MM.1S (cell line): ENCODE data around the gene IPO11.

Experiments used
- DNase-seq: peaks from one replicate; pipeline ENCODE4 v3.0.0-alpha.2; 2015
- H2AFZ ChIP-seq: fragments of 300-600 bp; sonication (generic); 2 replicates; pipeline ENCODE4 v1.6.0; 2016; ENCODE audit warnings: antibody characterized with exemption, low read length
- H3F3A ChIP-seq: fragments of 300-600 bp; sonication (generic); 2 replicates; pipeline ENCODE4 v1.6.1; 2016; ENCODE audit warnings: mild to moderate bottlenecking, antibody characterized with exemption, low read length, moderate library complexity, mixed read lengths; ENCODE audit not compliant: insufficient read depth
- H3K27ac ChIP-seq: fragments of 300-600 bp; sonication (generic); 2 replicates; pipeline ENCODE4 v1.5.1; 2016; ENCODE audit warnings: mild to moderate bottlenecking, low read length
- H3K27me3 ChIP-seq: fragments of 300-600 bp; sonication (generic); replicated peaks from 2 replicates; pipeline ENCODE4 v1.6.0; 2016; ENCODE audit warnings: low read length; ENCODE audit not compliant: insufficient read depth
- H3K36me3 ChIP-seq: fragments of 300-600 bp; sonication (generic); replicated peaks from 2 replicates; pipeline ENCODE4 v1.6.1; 2016; ENCODE audit warnings: mild to moderate bottlenecking, low read length, mixed read lengths; ENCODE audit not compliant: insufficient read depth
- H3K4me1 ChIP-seq: fragments of 300-600 bp; sonication (generic); 2 replicates; pipeline ENCODE4 v1.6.1; 2016; ENCODE audit warnings: low read length, mixed read lengths
- H3K4me2 ChIP-seq: fragments of 300-600 bp; sonication (generic); 2 replicates; pipeline ENCODE4 v1.6.0; 2016; ENCODE audit warnings: low read depth, low read length
- H3K4me3 ChIP-seq: fragments of 300-600 bp; sonication (generic); 2 replicates; pipeline ENCODE4 v1.5.1; 2016; ENCODE audit warnings: low read length, mixed read lengths
- H3K79me2 ChIP-seq: fragments of 300-600 bp; sonication (generic); 2 replicates; pipeline ENCODE4 v1.6.1; 2016; ENCODE audit warnings: mixed run types, low read length, mixed read lengths
- H3K9ac ChIP-seq: fragments of 300-600 bp; sonication (generic); 2 replicates; pipeline ENCODE4 v1.6.1; 2016; ENCODE audit warnings: low read length, mixed read lengths
- H3K9me2 ChIP-seq: fragments of 300-600 bp; sonication (generic); replicated peaks from 2 replicates; pipeline ENCODE4 v1.6.1; 2016; ENCODE audit warnings: mild to moderate bottlenecking, low read length, mixed read lengths; ENCODE audit not compliant: insufficient read depth
- H3K9me3 ChIP-seq: fragments of 300-600 bp; sonication (generic); replicated peaks from 2 replicates; pipeline ENCODE4 v1.6.1; 2016; ENCODE audit warnings: mild to moderate bottlenecking, low read length, mixed read lengths; ENCODE audit not compliant: insufficient read depth
- H4K20me1 ChIP-seq: fragments of 300-600 bp; sonication (generic); 2 replicates; pipeline ENCODE4 v1.6.1; 2016; ENCODE audit warnings: mild to moderate bottlenecking, low read length, moderate library complexity, mixed read lengths; ENCODE audit not compliant: insufficient read depth
- CTCF ChIP-seq: fragments of 300-600 bp; sonication (generic); IDR thresholded peaks from 2 replicates; pipeline ENCODE4 v1.5.1; 2016; ENCODE audit warnings: antibody characterized with exemption, low read length, mixed read lengths
- EZH2 ChIP-seq: fragments of 300-600 bp; sonication (generic); optimal IDR thresholded peaks from 2 replicates; pipeline ENCODE3; 2017; ENCODE audit warnings: low read depth, mild to moderate bottlenecking, antibody characterized with exemption, low read length, mixed read lengths
- EZH2phosphoT487 ChIP-seq: fragments of 300-600 bp; sonication (generic); IDR thresholded peaks from 2 replicates; pipeline ENCODE4 v1.6.1; 2018; ENCODE audit warnings: antibody characterized with exemption, low read length

Gene IPO11

DNA sequence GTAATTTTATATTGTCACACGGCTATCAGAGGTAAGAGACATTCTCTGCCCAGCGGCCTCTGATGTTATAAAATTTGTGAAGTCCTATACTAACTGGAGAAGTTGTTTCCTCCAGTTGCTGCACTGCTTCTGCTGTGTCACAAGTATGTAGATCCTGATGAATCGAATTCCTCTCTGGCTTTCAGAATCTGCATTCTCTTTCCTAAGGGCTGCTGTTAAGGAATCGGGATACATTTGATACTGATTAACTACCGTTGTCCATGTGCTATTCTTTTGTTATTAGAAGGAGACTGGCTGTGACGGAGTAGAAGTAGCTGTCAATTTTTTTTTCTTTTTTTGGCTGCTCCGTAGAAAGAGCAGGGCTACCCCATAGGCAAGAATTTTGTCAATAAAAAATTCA lies 84.3 kb downstream of the IPO11 start:
- Histone ChIP-seq H3K27ac (no peak overlapping the region), H4K20me1 (no peaks in the 10 kb centered on the region), H2AFZ (no peak overlapping the region), H3K27me3 (no peaks in the 10 kb centered on the region), H3K4me2 (no peak overlapping the region), H3K36me3 (peaks cover 3% of the 10 kb centered on the region; the same call in 1 of the 2 replicates), H3K9ac (no peak overlapping the region), H3K9me2 (no peaks in the 10 kb centered on the region), H3K4me3 (no peak overlapping the region), H3K9me3 (no peaks in the 10 kb centered on the region), H3K79me2 (peaks cover 7% of the 10 kb centered on the region; the same call in 1 of the 2 replicates), H3F3A (peaks cover 20% of the 10 kb centered on the region; the same call in 1 of the 2 replicates), H3K4me1 (peaks cover 29% of the 10 kb centered on the region)
- no peak for TF ChIP-seq EZH2phosphoT487
- no peak for DNase-seq

GRCh38 chr5:62498961-62499360 lies 86.4 kb downstream of the IPO11 start:
- H3K27me3 ChIP-seq = no peaks in the 10 kb centered on the region
- no peak for DNase-seq
- no peak overlapping the region for H3K27ac ChIP-seq
- no peak overlapping the region for H3K4me2 ChIP-seq
- H3K36me3 ChIP-seq = peaks cover 3% of the 10 kb centered on the region; the same call in 1 of the 2 replicates
- H3K4me3 ChIP-seq = no peak overlapping the region
- H2AFZ ChIP-seq = no peak overlapping the region
- H3K9me3 ChIP-seq = no peaks in the 10 kb centered on the region
- H3K9me2 ChIP-seq = no peaks in the 10 kb centered on the region
- peaks cover 7% of the 10 kb centered on the region; the same call in 1 of the 2 replicates for H3K79me2 ChIP-seq
- no peak for TF ChIP-seq EZH2phosphoT487
- no peak for TF ChIP-seq EZH2
- no peak for TF ChIP-seq CTCF
- H3K9ac ChIP-seq = no peak overlapping the region
- H4K20me1 ChIP-seq = no peaks in the 10 kb centered on the region
- H3K4me1 ChIP-seq = peaks cover 17% of the 10 kb centered on the region
- H3F3A ChIP-seq = peaks cover 7% of the 10 kb centered on the region; the same call in 1 of the 2 replicates

DNA sequence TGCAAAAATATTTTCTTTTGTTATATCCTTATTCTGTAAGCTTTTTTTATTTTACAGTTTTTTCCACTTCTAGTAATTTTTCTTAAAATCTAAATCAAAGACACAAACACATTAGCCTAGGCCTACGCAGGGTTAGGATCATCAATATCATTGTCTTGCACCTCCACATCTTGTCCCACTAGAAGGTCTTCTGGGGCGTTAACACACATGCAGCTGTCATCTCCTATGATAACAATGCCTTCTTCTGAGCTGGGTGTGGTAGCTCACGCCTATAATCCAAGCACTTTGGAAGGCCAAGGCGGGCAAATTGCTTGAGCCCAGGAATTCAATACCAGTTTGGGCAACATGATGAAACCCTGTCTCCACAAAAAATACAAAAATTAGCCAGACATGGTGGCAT lies 87.2 kb downstream of the IPO11 start:
- Histone ChIP-seq H3K4me3 (no peak overlapping the region), H4K20me1 (no peaks in the 10 kb centered on the region), H3K36me3 (peaks cover 3% of the 10 kb centered on the region; the same call in 1 of the 2 replicates), H3F3A (no peaks in the 10 kb centered on the region), H3K9ac (no peak overlapping the region), H3K4me1 (peaks cover 10% of the 10 kb centered on the region), H3K79me2 (peaks cover 7% of the 10 kb centered on the region; the same call in 1 of the 2 replicates), H3K9me2 (no peaks in the 10 kb centered on the region), H3K27ac (no peak overlapping the region), H2AFZ (no peak overlapping the region), H3K27me3 (no peaks in the 10 kb centered on the region), H3K4me2 (no peak overlapping the region), H3K9me3 (no peaks in the 10 kb centered on the region)
- TF ChIP-seq EZH2phosphoT487 (no peak), EZH2 (no peak), CTCF (no peak)
- DNase-seq = no peak

DNA sequence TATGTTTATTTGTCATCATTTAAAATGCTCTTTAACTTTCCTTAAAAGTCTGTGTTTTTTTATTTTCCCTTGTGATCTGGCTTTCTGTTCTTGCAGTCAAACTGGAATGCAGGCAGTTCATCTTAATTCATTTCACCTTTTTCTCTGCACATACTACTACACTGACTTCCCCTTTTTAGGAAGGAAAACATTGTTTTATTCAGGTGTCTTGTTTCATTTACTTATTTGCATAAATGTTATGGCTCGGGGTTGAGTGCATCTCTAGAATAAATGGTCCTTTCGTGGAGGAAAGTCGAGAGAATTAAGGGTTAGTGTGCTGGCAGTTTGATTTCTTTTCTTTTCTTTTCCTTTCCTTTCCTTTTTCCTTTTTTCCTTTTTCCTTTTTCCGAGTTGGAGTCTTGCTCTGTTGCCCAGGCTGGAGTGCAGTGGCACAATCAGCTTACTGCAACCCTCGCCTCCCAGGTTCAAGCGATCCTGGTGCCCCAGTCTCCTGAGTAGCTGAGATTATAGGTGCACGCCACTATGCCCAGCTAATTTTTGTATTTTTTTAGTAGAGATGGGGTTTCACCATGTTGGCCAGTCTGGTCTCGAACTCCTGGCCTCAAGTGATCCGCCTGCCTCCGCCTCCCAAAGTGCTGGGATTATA lies 90.0 kb downstream of the IPO11 start:
- Histone ChIP-seq H3K79me2 (no peaks in the 10 kb centered on the region), H4K20me1 (no peaks in the 10 kb centered on the region)
- DNase-seq = no peak

More for the DNA sequence above, 90.0 kb downstream of the IPO11 start:
- no peak overlapping the region for H3K4me3 ChIP-seq
- no peaks in the 10 kb centered on the region for H3F3A ChIP-seq
- no peaks in the 10 kb centered on the region; the same call in 1 of the 2 replicates for H3K4me1 ChIP-seq
- no peaks in the 10 kb centered on the region for H3K9me2 ChIP-seq
- no peaks in the 10 kb centered on the region for H3K9me3 ChIP-seq
- H3K4me2 ChIP-seq = no peak overlapping the region
- TF ChIP-seq EZH2 (no peak), EZH2phosphoT487 (no peak), CTCF (no peak)
- no peak overlapping the region for H2AFZ ChIP-seq
- H3K27me3 ChIP-seq = no peaks in the 10 kb centered on the region
- H3K27ac ChIP-seq = no peak overlapping the region
- no peaks in the 10 kb centered on the region; the same call in 1 of the 2 replicates for H3K36me3 ChIP-seq
- no peak overlapping the region for H3K9ac ChIP-seq
